Smooth muscle cell (in vitro differentiated cells): ENCODE measurements around the gene DZIP3. TPM values are rescaled to one million over a fixed set of nuclear protein-coding genes. Genes with fewer than 3 reads are reported as not detected.

Experiments used
- DNase-seq: peaks from one replicate; lab custom pipeline; 2025; ENCODE audit not compliant: unreplicated experiment; lab: John Stamatoyannopoulos, UW
- H2AFZ ChIP-seq: fragments of 200-600 bp; sonication (generic); 2 replicates; pipeline ENCODE4 v1.6.0; 2016; ENCODE audit warnings: antibody characterized with exemption, low read depth, mild to moderate bottlenecking
- H3F3A ChIP-seq: fragments of 200-600 bp; sonication (generic); 2 replicates; pipeline ENCODE4 v1.6.0; 2017; ENCODE audit warnings: antibody characterized with exemption, low read depth
- H3K27ac ChIP-seq: fragments of 200-600 bp; sonication (generic); 2 replicates; pipeline ENCODE4 v1.5.1; 2016; ENCODE audit warnings: low read depth, mild to moderate bottlenecking
- H3K27me3 ChIP-seq: fragments of 200-600 bp; sonication (generic); 2 replicates; pipeline ENCODE4 v1.6.1; 2016; ENCODE audit warnings: low read depth, mild to moderate bottlenecking
- H3K36me3 ChIP-seq: fragments of 200-600 bp; sonication (generic); 2 replicates; pipeline ENCODE4 v1.5.1; 2016; ENCODE audit warnings: low read depth
- H3K4me1 ChIP-seq: fragments of 200-600 bp; sonication (generic); 2 replicates; pipeline ENCODE4 v1.5.1; 2016; ENCODE audit warnings: low read depth
- H3K4me2 ChIP-seq: fragments of 200-600 bp; sonication (generic); 2 replicates; pipeline ENCODE4 v1.6.0; 2016; ENCODE audit warnings: mild to moderate bottlenecking
- H3K4me3 ChIP-seq: fragments of 200-600 bp; sonication (generic); 2 replicates; pipeline ENCODE4 v1.5.1; 2016; ENCODE audit warnings: mild to moderate bottlenecking
- H3K79me2 ChIP-seq: fragments of 200-600 bp; sonication (generic); 2 replicates; pipeline ENCODE4 v1.6.0; 2016; ENCODE audit warnings: low read depth, mild to moderate bottlenecking
- H3K9ac ChIP-seq: fragments of 200-600 bp; sonication (generic); 2 replicates; pipeline ENCODE4 v1.6.0; 2016; ENCODE audit warnings: low read depth
- H3K9me3 ChIP-seq: fragments of 200-600 bp; sonication (generic); replicated peaks from 2 replicates; pipeline ENCODE4 v1.5.1; 2016; ENCODE audit warnings: low read depth
- H4K20me1 ChIP-seq: fragments of 200-600 bp; sonication (generic); 2 replicates; pipeline ENCODE4 v1.6.0; 2016; ENCODE audit warnings: low read depth
- CTCF ChIP-seq: fragments of 200-600 bp; sonication (generic); IDR thresholded peaks from 2 replicates; pipeline ENCODE4 v1.5.1; 2017; ENCODE audit warnings: borderline replicate concordance, mild to moderate bottlenecking, antibody characterized with exemption; ENCODE audit not compliant: insufficient read depth, poor library complexity, severe bottlenecking
- WGBS: methylation state at CpG from one replicate; pipeline ENCODE4 v1.1.7; 2016; ENCODE audit warnings: low lambda C conversion rate; 5-methylcytosine and 5-hydroxymethylcytosine counted together
- polyA plus RNA-seq: library from polyadenylated mRNA; unstranded; fragments of >200 nt; fragmentation: Nextera tagmentation; extraction: Ambion mirVana; gene quantifications from 2 replicates; pipeline ENCODE4 v1.2.1, GENCODE V29; 2016
- total RNA-seq: library from RNA; depleted of rRNA; stranded (reverse); fragments of >200 nt; gene quantifications from 2 replicates; pipeline ENCODE4 v1.2.3, GENCODE V29; 2014

Gene DZIP3
- total and polyA plus RNA-seq, 2 experiments from 2014 or later, result 6.2 to 13.8 TPM

DNA sequence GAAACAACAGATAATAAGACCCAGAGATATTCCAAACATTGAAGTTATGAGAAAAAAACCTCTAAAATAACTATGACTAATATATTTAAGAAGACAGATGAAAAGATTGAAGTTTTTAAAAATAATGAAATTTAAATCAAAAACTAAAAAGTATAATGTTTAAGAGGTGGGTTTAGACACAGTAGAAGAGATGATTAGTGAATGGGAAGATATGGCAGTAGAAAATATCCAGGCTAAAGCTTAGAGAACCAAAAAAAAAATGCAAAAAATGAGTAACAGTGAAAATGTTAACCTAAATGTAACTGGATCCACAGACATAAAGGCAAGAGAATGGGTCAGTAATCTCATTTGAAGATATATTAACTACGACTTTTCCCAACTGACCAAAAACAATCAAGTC is 115.5 kb downstream of the DZIP3 start:
- no peak for DNase-seq
- Histone ChIP-seq H3K4me1 (no peaks in the 10 kb centered on the region), H3K4me2 (no peak overlapping the region), H4K20me1 (no peaks in the 10 kb centered on the region), H3F3A (no peaks in the 10 kb centered on the region), H3K27ac (no peak overlapping the region), H3K4me3 (no peak overlapping the region), H2AFZ (no peak overlapping the region), H3K36me3 (no peaks in the 10 kb centered on the region), H3K27me3 (no peaks in the 10 kb centered on the region), H3K9ac (no peak overlapping the region), H3K9me3 (no peaks in the 10 kb centered on the region), H3K79me2 (no peaks in the 10 kb centered on the region)
- TF ChIP-seq CTCF, result no peak
- 94% methylated on average over 1 of the region's 1 CpG for WGBS

GRCh38 chr3:108713009-108713516 is 123.5 kb downstream of the DZIP3 start:
- Histone ChIP-seq H4K20me1 (no peaks in the 10 kb centered on the region), H3K9ac (no peak overlapping the region), H3K27ac (no peak overlapping the region), H3K4me3 (no peak overlapping the region), H3K79me2 (no peaks in the 10 kb centered on the region), H2AFZ (no peak overlapping the region), H3K27me3 (no peaks in the 10 kb centered on the region), H3K4me2 (no peak overlapping the region), H3F3A (no peaks in the 10 kb centered on the region), H3K9me3 (no peaks in the 10 kb centered on the region), H3K36me3 (no peaks in the 10 kb centered on the region), H3K4me1 (no peaks in the 10 kb centered on the region)
- no peak for TF ChIP-seq CTCF
- DNase-seq, result no peak
- 90% methylated on average over 5 of the region's 5 CpGs for WGBS

- H3K4me1 ChIP-seq, result no peaks in the 10 kb centered on the region
- H3K27ac ChIP-seq, result no peak overlapping the region
- no peak for DNase-seq
- no peaks in the 10 kb centered on the region for H3K9me3 ChIP-seq
- TF ChIP-seq CTCF, result no peak
- H3F3A ChIP-seq, result no peaks in the 10 kb centered on the region
- no peaks in the 10 kb centered on the region for H3K27me3 ChIP-seq
- no peaks in the 10 kb centered on the region for H4K20me1 ChIP-seq
- no peak overlapping the region for H3K4me2 ChIP-seq
- H3K36me3 ChIP-seq, result no peaks in the 10 kb centered on the region
- no peak overlapping the region for H3K4me3 ChIP-seq
- no peak overlapping the region for H3K9ac ChIP-seq
- no peaks in the 10 kb centered on the region for H3K79me2 ChIP-seq
- WGBS, result 94% methylated on average over 3 of the region's 3 CpGs
- H2AFZ ChIP-seq, result no peak overlapping the region
Observed at GRCh38 chr3:108713816-108714215, 124.3 kb downstream of the DZIP3 start.

DNA sequence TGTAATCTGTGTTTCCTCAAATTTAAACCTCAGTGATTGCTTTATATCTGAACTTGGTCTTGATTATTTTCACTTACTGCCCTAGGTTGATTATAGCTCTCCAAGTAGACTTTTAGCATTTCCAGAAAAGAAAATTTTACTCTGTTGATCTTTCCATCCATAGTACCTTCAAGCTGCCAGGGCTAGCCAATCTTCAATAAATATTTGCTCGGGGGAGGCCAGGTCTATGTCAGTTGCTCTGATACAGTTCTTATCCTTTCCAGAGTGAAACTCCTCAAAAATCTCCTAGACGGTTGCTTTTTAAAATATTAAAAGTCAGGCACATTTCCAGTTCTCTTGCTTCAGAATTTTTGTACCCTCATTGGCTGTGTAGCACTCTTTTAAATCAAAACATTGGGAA is 128.9 kb downstream of the DZIP3 start:
- Histone ChIP-seq H3K4me3 (no peak overlapping the region), H3K9ac (no peak overlapping the region), H3F3A (no peaks in the 10 kb centered on the region), H3K9me3 (no peaks in the 10 kb centered on the region), H3K27ac (no peak overlapping the region), H2AFZ (no peak overlapping the region), H3K36me3 (no peaks in the 10 kb centered on the region), H3K27me3 (no peaks in the 10 kb centered on the region), H3K4me2 (no peak overlapping the region), H4K20me1 (no peaks in the 10 kb centered on the region), H3K79me2 (no peaks in the 10 kb centered on the region), H3K4me1 (no peaks in the 10 kb centered on the region)
- TF ChIP-seq CTCF, result no peak
- no peak for DNase-seq
- WGBS, result 89% methylated on average over 2 of the region's 2 CpGs
